HepG2 (cell line): ENCODE data around the gene ATP5MC2. TPM values are rescaled to one million over a fixed set of nuclear protein-coding genes. Genes with fewer than 3 reads are reported as not detected.

Experiments used
- ATAC-seq: fragments of 200-7000 bp; cut with Tn5 transposase; 3 replicates; pipeline ENCODE4 v1.9.1; 2020; ENCODE audit warnings: mild to moderate bottlenecking, moderate library complexity
- BruUV-seq: library from RNA; stranded (reverse); fragments of 400-500 nt; replicated peaks from 2 replicates; lab custom pipeline; 2021; lab: Mats Ljungman, UMichigan
- CTCF ChIA-PET: fragments of 300-600 bp; formaldehyde crosslinking; extraction: SDS; loops from one replicate; lab custom pipeline; 2021; ENCODE audit warnings: low total read pairs, inconsistent platforms, low intra/inter-chr PET ratio; lab: Yijun Ruan, JAX
- POLR2A ChIA-PET: fragments of 350-600 bp; sonication (Branson Sonifier 250); formaldehyde crosslinking; loops from one replicate; lab custom pipeline; 2020; ENCODE audit warnings: antibody characterized with exemption, inconsistent platforms; lab: Yijun Ruan, JAX
- DNase-seq: peaks from one replicate; pipeline ENCODE4 v3.0.0-alpha.2; 2015; ENCODE audit warnings: low spot score
- FAIRE-seq: peaks from 3 replicates; lab custom pipeline; 2011; peaks lifted over from hg19 to GRCh38; lab: Jason Lieb, UNC
- H2AFZ ChIP-seq: one replicate; pipeline ENCODE4 v1.6.1; 2011; ENCODE audit warnings: low read length, inconsistent platforms
- H3K27ac ChIP-seq: fragments of 300-600 bp; 3 replicates; pipeline ENCODE4 v1.8.0; 2011; ENCODE audit warnings: mixed run types, mild to moderate bottlenecking, mixed read lengths, low read length, inconsistent platforms; ENCODE audit not compliant: insufficient read depth; ENCODE audit errors: extremely low read length
- H3K27me3 ChIP-seq, 2 experiments: fragments of 200-600 bp in 1 of 2; 2 replicates in 1 of 2; 3 replicates in 1 of 2; pipeline versions ENCODE4 v1.6.0 to v1.8.0; 2011; ENCODE audit warnings: low read length in 2 of 2, mild to moderate bottlenecking in 2 of 2, moderate library complexity in 2 of 2, inconsistent platforms in 1 of 2; ENCODE audit not compliant: insufficient read depth in 2 of 2, control insufficient read depth in 1 of 2
- H3K36me3 ChIP-seq, 2 experiments: fragments of 200-600 bp in 1 of 2; replicated peaks in 1 of 2; 2 replicates in 1 of 2; 3 replicates in 1 of 2; pipeline versions ENCODE4 v1.5.1 to v1.8.0; 2011; ENCODE audit warnings: low read length in 2 of 2, inconsistent platforms in 1 of 2; ENCODE audit not compliant: insufficient read depth in 2 of 2, control insufficient read depth in 1 of 2
- H3K4me1 ChIP-seq: 2 replicates; pipeline ENCODE4 v1.5.1; 2012; ENCODE audit warnings: low read length, inconsistent platforms; ENCODE audit not compliant: insufficient read depth
- H3K4me2 ChIP-seq: 2 replicates; pipeline ENCODE4 v1.6.0; 2011; ENCODE audit warnings: low read depth, low read length, inconsistent platforms
- H3K4me3 ChIP-seq, 3 experiments: fragments of 200-600 bp in 1 of 3; sonication (generic), shearing (Covaris generic) in 1 of 3; replicated peaks in 1 of 3; 2 replicates each; pipeline ENCODE4 v1.5.1; 2011 to 2016; ENCODE audit warnings: low read length in 3 of 3, inconsistent platforms in 2 of 3, low read depth in 2 of 3, mild to moderate bottlenecking in 2 of 3, control low read depth in 1 of 3, mixed read lengths in 1 of 3; ENCODE audit not compliant: insufficient read depth in 1 of 3
- H3K79me2 ChIP-seq: one replicate; pipeline ENCODE4 v1.6.1; 2011; ENCODE audit warnings: low read length, inconsistent platforms; ENCODE audit not compliant: insufficient read depth
- H3K9ac ChIP-seq: 2 replicates; pipeline ENCODE4 v1.6.0; 2011; ENCODE audit warnings: mild to moderate bottlenecking, low read depth, low read length, inconsistent platforms; ENCODE audit not compliant: insufficient read depth
- H3K9me3 ChIP-seq: 2 replicates; pipeline ENCODE4 v1.5.1; 2012; ENCODE audit warnings: mild to moderate bottlenecking, low read length
- H4K20me1 ChIP-seq: 2 replicates; pipeline ENCODE4 v1.6.0; 2011; ENCODE audit warnings: inconsistent platforms, mild to moderate bottlenecking, low read length, moderate library complexity; ENCODE audit not compliant: insufficient read depth
- CAMTA2 ChIP-seq: sonication (generic); formaldehyde crosslinking; IDR thresholded peaks from 2 replicates; pipeline ENCODE4 v1.4.0; 2020; ENCODE audit warnings: mild to moderate bottlenecking, missing genetic modification reagents, borderline replicate concordance
- DMAP1 ChIP-seq: IDR thresholded peaks from 2 replicates; pipeline ENCODE4 v1.6.1; 2016
- FOSL1 ChIP-seq: sonication (generic); formaldehyde crosslinking; IDR thresholded peaks from 2 replicates; pipeline ENCODE4 v1.9.0; 2021; ENCODE audit warnings: missing genetic modification reagents, borderline replicate concordance
- HNRNPH1 ChIP-seq: fragments of 200-400 bp; formaldehyde crosslinking; optimal IDR thresholded peaks from 2 replicates; pipeline ENCODE3; 2017; ENCODE audit warnings: mild to moderate bottlenecking, low read depth, low read length
- RFXANK ChIP-seq: IDR thresholded peaks from 2 replicates; pipeline ENCODE4 v1.6.1; 2016
- TERF1 ChIP-seq: sonication (generic); formaldehyde crosslinking; IDR thresholded peaks from 2 replicates; pipeline ENCODE4 v1.8.0; 2022; ENCODE audit warnings: mild to moderate bottlenecking, missing genetic modification reagents, moderate library complexity
- ZNF557 ChIP-seq: sonication (generic); formaldehyde crosslinking; IDR thresholded peaks from 2 replicates; pipeline ENCODE4 v1.4.0; 2020; ENCODE audit warnings: missing genetic modification reagents
- WGBS: methylation state at CpG from one replicate; pipeline ENCODE4 v1.1.6; 2017; ENCODE audit warnings: low lambda C conversion rate; 5-methylcytosine and 5-hydroxymethylcytosine counted together
- in situ Hi-C: cut with HindIII; loops from 2 replicates; pipeline ENCODE4 v1.10.0; 2017; ENCODE audit warnings: low pct_unique_long_range_greater_than_20kb; ENCODE audit not compliant: extremely low pct_ligation_motif_present
- intact Hi-C: fragments of 100-400 bp; cut with micrococcal nuclease; formaldehyde crosslinking; loops from one replicate; pipeline ENCODE4 v1.10.0; 2022; ENCODE audit not compliant: unreplicated experiment
- polyA plus RNA-seq, 8 experiments: library from polyadenylated mRNA; depleted of rRNA in 3 of 8; stranded (reverse) in 7 of 8; unstranded in 1 of 8; fragments of >200 nt; fragmentation: Illumina TruSeq in 4 of 8; extraction: Trizol in 4 of 8; gene quantifications; 2 replicates each; pipeline versions ENCODE4 v1.2.1 to v1.2.3, GENCODE V29; 2011 to 2016; ENCODE audit warnings: low read depth in 4 of 8, missing spikeins in 1 of 8, mixed read lengths in 1 of 8; ENCODE audit not compliant: insufficient read depth in 1 of 8
- total RNA-seq, 5 experiments: library from RNA; depleted of rRNA; stranded (reverse); fragments of >200 nt; fragmentation: Illumina TruSeq; extraction: Trizol; gene quantifications; 2 replicates each; pipeline ENCODE4 v1.2.3, GENCODE V29; 2016; ENCODE audit warnings: low read depth in 1 of 5
- TF ChIP-seq, protein P1 (sequence below): IDR thresholded peaks from 2 replicates; pipeline ENCODE4 v1.6.1; 2012; ENCODE audit warnings: low read length, improper control_type of control experiment
- TF ChIP-seq, protein P2 (sequence below): sonication (generic); formaldehyde crosslinking; conservative IDR thresholded peaks from 2 replicates; pipeline ENCODE4 v1.8.1; 2023; ENCODE audit warnings: missing genetic modification reagents
- TF ChIP-seq, protein P3 (sequence below): sonication (generic); formaldehyde crosslinking; IDR thresholded peaks from 2 replicates; pipeline ENCODE4 v1.9.0; 2021; ENCODE audit warnings: mild to moderate bottlenecking, missing genetic modification reagents
- TF ChIP-seq, protein P4 (sequence below): sonication (generic); formaldehyde crosslinking; IDR thresholded peaks from 2 replicates; pipeline ENCODE4 v1.8.0; 2022; ENCODE audit warnings: mild to moderate bottlenecking, missing genetic modification reagents; ENCODE audit not compliant: insufficient replicate concordance

The ATP5MC2 gene
- total and polyA plus RNA-seq, 2 of the 13 experiments (the other 11 are each of a cell fraction or from before 2014, with no cell fraction given) = 230 to 257 TPM

GRCh38 chr12:53683494-53683893, 7.6 kb upstream of the ATP5MC2 start:
- no peak overlapping the region for H3K9ac ChIP-seq
- H3K79me2 ChIP-seq = no peaks in the 10 kb centered on the region
- H3K27me3 ChIP-seq = peaks cover 0 to 11% of the 10 kb centered on the region in 2 experiments; a peak in 1 of 5 replicates
- H3K9me3 ChIP-seq = no peaks in the 10 kb centered on the region
- ChIA-PET POLR2A (no interaction called here), CTCF (no interaction called here)
- H3K4me3 ChIP-seq = no peak overlapping the region
- H3K4me2 ChIP-seq = no peak overlapping the region
- intact Hi-C loops (no loop called here), in situ Hi-C loops (no loop called here)
- TF ChIP-seq TERF1 (CRISPR knock-in tag) (no peak), CAMTA2 (CRISPR knock-in tag) (no peak), DMAP1 (CRISPR knock-in tag) (no peak), ZNF557 (CRISPR knock-in tag) (no peak), FOSL1 (no peak), HNRNPH1 (no peak), RFXANK (CRISPR knock-in tag) (no peak)
- TF ChIP-seq, protein P1, sequence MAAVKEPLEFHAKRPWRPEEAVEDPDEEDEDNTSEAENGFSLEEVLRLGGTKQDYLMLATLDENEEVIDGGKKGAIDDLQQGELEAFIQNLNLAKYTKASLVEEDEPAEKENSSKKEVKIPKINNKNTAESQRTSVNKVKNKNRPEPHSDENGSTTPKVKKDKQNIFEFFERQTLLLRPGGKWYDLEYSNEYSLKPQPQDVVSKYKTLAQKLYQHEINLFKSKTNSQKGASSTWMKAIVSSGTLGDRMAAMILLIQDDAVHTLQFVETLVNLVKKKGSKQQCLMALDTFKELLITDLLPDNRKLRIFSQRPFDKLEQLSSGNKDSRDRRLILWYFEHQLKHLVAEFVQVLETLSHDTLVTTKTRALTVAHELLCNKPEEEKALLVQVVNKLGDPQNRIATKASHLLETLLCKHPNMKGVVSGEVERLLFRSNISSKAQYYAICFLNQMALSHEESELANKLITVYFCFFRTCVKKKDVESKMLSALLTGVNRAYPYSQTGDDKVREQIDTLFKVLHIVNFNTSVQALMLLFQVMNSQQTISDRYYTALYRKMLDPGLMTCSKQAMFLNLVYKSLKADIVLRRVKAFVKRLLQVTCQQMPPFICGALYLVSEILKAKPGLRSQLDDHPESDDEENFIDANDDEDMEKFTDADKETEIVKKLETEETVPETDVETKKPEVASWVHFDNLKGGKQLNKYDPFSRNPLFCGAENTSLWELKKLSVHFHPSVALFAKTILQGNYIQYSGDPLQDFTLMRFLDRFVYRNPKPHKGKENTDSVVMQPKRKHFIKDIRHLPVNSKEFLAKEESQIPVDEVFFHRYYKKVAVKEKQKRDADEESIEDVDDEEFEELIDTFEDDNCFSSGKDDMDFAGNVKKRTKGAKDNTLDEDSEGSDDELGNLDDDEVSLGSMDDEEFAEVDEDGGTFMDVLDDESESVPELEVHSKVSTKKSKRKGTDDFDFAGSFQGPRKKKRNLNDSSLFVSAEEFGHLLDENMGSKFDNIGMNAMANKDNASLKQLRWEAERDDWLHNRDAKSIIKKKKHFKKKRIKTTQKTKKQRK = no peak
- TF ChIP-seq, protein P2, sequence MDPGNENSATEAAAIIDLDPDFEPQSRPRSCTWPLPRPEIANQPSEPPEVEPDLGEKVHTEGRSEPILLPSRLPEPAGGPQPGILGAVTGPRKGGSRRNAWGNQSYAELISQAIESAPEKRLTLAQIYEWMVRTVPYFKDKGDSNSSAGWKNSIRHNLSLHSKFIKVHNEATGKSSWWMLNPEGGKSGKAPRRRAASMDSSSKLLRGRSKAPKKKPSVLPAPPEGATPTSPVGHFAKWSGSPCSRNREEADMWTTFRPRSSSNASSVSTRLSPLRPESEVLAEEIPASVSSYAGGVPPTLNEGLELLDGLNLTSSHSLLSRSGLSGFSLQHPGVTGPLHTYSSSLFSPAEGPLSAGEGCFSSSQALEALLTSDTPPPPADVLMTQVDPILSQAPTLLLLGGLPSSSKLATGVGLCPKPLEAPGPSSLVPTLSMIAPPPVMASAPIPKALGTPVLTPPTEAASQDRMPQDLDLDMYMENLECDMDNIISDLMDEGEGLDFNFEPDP = no peak
- TF ChIP-seq, protein P3, sequence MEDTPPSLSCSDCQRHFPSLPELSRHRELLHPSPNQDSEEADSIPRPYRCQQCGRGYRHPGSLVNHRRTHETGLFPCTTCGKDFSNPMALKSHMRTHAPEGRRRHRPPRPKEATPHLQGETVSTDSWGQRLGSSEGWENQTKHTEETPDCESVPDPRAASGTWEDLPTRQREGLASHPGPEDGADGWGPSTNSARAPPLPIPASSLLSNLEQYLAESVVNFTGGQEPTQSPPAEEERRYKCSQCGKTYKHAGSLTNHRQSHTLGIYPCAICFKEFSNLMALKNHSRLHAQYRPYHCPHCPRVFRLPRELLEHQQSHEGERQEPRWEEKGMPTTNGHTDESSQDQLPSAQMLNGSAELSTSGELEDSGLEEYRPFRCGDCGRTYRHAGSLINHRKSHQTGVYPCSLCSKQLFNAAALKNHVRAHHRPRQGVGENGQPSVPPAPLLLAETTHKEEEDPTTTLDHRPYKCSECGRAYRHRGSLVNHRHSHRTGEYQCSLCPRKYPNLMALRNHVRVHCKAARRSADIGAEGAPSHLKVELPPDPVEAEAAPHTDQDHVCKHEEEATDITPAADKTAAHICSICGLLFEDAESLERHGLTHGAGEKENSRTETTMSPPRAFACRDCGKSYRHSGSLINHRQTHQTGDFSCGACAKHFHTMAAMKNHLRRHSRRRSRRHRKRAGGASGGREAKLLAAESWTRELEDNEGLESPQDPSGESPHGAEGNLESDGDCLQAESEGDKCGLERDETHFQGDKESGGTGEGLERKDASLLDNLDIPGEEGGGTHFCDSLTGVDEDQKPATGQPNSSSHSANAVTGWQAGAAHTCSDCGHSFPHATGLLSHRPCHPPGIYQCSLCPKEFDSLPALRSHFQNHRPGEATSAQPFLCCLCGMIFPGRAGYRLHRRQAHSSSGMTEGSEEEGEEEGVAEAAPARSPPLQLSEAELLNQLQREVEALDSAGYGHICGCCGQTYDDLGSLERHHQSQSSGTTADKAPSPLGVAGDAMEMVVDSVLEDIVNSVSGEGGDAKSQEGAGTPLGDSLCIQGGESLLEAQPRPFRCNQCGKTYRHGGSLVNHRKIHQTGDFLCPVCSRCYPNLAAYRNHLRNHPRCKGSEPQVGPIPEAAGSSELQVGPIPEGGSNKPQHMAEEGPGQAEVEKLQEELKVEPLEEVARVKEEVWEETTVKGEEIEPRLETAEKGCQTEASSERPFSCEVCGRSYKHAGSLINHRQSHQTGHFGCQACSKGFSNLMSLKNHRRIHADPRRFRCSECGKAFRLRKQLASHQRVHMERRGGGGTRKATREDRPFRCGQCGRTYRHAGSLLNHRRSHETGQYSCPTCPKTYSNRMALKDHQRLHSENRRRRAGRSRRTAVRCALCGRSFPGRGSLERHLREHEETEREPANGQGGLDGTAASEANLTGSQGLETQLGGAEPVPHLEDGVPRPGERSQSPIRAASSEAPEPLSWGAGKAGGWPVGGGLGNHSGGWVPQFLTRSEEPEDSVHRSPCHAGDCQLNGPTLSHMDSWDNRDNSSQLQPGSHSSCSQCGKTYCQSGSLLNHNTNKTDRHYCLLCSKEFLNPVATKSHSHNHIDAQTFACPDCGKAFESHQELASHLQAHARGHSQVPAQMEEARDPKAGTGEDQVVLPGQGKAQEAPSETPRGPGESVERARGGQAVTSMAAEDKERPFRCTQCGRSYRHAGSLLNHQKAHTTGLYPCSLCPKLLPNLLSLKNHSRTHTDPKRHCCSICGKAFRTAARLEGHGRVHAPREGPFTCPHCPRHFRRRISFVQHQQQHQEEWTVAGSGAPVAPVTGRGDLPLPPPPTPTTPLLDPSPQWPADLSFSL (CRISPR knock-in tag) = no peak
- TF ChIP-seq, protein P4, sequence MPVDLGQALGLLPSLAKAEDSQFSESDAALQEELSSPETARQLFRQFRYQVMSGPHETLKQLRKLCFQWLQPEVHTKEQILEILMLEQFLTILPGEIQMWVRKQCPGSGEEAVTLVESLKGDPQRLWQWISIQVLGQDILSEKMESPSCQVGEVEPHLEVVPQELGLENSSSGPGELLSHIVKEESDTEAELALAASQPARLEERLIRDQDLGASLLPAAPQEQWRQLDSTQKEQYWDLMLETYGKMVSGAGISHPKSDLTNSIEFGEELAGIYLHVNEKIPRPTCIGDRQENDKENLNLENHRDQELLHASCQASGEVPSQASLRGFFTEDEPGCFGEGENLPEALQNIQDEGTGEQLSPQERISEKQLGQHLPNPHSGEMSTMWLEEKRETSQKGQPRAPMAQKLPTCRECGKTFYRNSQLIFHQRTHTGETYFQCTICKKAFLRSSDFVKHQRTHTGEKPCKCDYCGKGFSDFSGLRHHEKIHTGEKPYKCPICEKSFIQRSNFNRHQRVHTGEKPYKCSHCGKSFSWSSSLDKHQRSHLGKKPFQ (CRISPR knock-in tag) = no peak
- H3K4me1 ChIP-seq = no peaks in the 10 kb centered on the region
- no peaks in the 10 kb centered on the region for H3K36me3 ChIP-seq
- WGBS = 13% methylated on average over 2 of the region's 2 CpGs
- no peaks in the 10 kb centered on the region for H4K20me1 ChIP-seq
- H3K27ac ChIP-seq = no peak overlapping the region
- DNase-seq (no peak), ATAC-seq (no peak), FAIRE-seq (no peak)
- no peak overlapping the region for H2AFZ ChIP-seq
- BruUV-seq = no TSS peak
